Choroid plexus epithelial cell (primary cell): ENCODE data around the gene FOXF1.

Experiments
- DNase-seq: peaks from one replicate; pipeline ENCODE4 v3.0.0-alpha.2; 2010; ENCODE audit warnings: low read depth
- H3K4me3 ChIP-seq: 2 replicates; pipeline ENCODE4 v1.5.1; 2011; ENCODE audit warnings: low read depth, mild to moderate bottlenecking, control low read depth, low read length, moderate library complexity
- CTCF ChIP-seq: conservative IDR thresholded peaks from 2 replicates; pipeline ENCODE4 v1.5.1; 2011; ENCODE audit warnings: low read depth, mild to moderate bottlenecking, control low read depth, inconsistent platforms, low read length, moderate library complexity

FOXF1 gene

GRCh38 chr16:86479419-86479818 is 30.9 kb upstream of the FOXF1 start:
- no peak for TF ChIP-seq CTCF
- H3K4me3 ChIP-seq = no peak overlapping the region

GRCh38 chr16:86480444-86480843 is 29.9 kb upstream of the FOXF1 start:
- DNase-seq = no peak
- H3K4me3 ChIP-seq = no peak overlapping the region
- TF ChIP-seq CTCF = no peak

More at GRCh38 chr16:86479419-86479818, 30.9 kb upstream of the FOXF1 start:
- no peak for DNase-seq

- DNase-seq = no peak
- H3K4me3 ChIP-seq = no peak overlapping the region
- no peak for TF ChIP-seq CTCF
These were observed 28.7 kb upstream of the FOXF1 start for GRCh38 chr16:86481607-86482006.

- H3K4me3 ChIP-seq = no peak overlapping the region
- no peak for TF ChIP-seq CTCF
- no peak for DNase-seq
These were observed 26.1 kb upstream of the FOXF1 start for GRCh38 chr16:86484240-86484639.

GRCh38 chr16:86485746-86486145 is 24.6 kb upstream of the FOXF1 start:
- no peak for TF ChIP-seq CTCF
- DNase-seq = no peak
- H3K4me3 ChIP-seq = no peak overlapping the region

- H3K4me3 ChIP-seq = no peak overlapping the region
- TF ChIP-seq CTCF = no peak
- no peak for DNase-seq
These were observed 19.3 kb upstream of the FOXF1 start for GRCh38 chr16:86490859-86491639.

- H3K4me3 ChIP-seq = no peak overlapping the region
- TF ChIP-seq CTCF = no peak
- no peak for DNase-seq
These were observed 18.7 kb upstream of the FOXF1 start for GRCh38 chr16:86491640-86492023.
